Astrocyte (in vitro differentiated cells and primary cell): Measurements from ENCODE around the gene TNP2. TPM values are rescaled to one million over a fixed set of nuclear protein-coding genes. Genes with fewer than 3 reads are reported as not detected.

Experiments used
- DNase-seq: peaks from one replicate; pipeline ENCODE4 v3.0.0-alpha.2; 2010; ENCODE audit warnings: low read depth
- FAIRE-seq: peaks from 2 replicates; lab custom pipeline; 2011; peaks lifted over from hg19 to GRCh38; lab: Jason Lieb, UNC
- H2AFZ ChIP-seq: 2 replicates; pipeline ENCODE4 v1.6.0; 2012; ENCODE audit warnings: low read depth, low read length, inconsistent platforms
- H3K27ac ChIP-seq: 2 replicates; pipeline ENCODE4 v1.5.1; 2011; ENCODE audit warnings: low read depth, low read length, inconsistent platforms
- H3K27me3 ChIP-seq: 2 replicates; pipeline ENCODE4 v1.6.0; 2011; ENCODE audit warnings: low read length, inconsistent platforms; ENCODE audit not compliant: insufficient read depth
- H3K36me3 ChIP-seq: 2 replicates; pipeline ENCODE4 v1.5.1; 2011; ENCODE audit warnings: low read length, inconsistent platforms; ENCODE audit not compliant: insufficient read depth
- H3K4me1 ChIP-seq: 2 replicates; pipeline ENCODE4 v1.5.1; 2011; ENCODE audit warnings: low read length, inconsistent platforms; ENCODE audit not compliant: insufficient read depth
- H3K4me2 ChIP-seq: 2 replicates; pipeline ENCODE4 v1.6.0; 2012; ENCODE audit warnings: low read length, inconsistent platforms
- H3K4me3 ChIP-seq: 2 replicates; pipeline ENCODE4 v1.5.1; 2011; ENCODE audit warnings: low read depth, mild to moderate bottlenecking, low read length, inconsistent platforms; ENCODE audit not compliant: insufficient read depth
- H3K79me2 ChIP-seq: 2 replicates; pipeline ENCODE4 v1.6.0; 2012; ENCODE audit warnings: mild to moderate bottlenecking, low read length, inconsistent platforms; ENCODE audit not compliant: insufficient read depth
- H3K9ac ChIP-seq: 2 replicates; pipeline ENCODE4 v1.6.0; 2012; ENCODE audit warnings: mild to moderate bottlenecking, low read length, inconsistent platforms
- H3K9me3 ChIP-seq: 2 replicates; pipeline ENCODE4 v1.5.1; 2012; ENCODE audit warnings: low read depth, mild to moderate bottlenecking, low read length, inconsistent platforms; ENCODE audit not compliant: insufficient read depth
- H4K20me1 ChIP-seq: 2 replicates; pipeline ENCODE4 v1.6.0; 2012; ENCODE audit warnings: low read length, inconsistent platforms; ENCODE audit not compliant: insufficient read depth
- H3K27ac Mint-ChIP-seq: one replicate; pipeline ENCODE4 v1.8.0; 2021; ENCODE audit warnings: mild to moderate bottlenecking, mixed read lengths; ENCODE audit not compliant: unreplicated experiment
- H3K27me3 Mint-ChIP-seq: one replicate; pipeline ENCODE4 v1.8.0; 2021; ENCODE audit warnings: low read depth, mixed read lengths; ENCODE audit not compliant: unreplicated experiment
- H3K36me3 Mint-ChIP-seq: one replicate; pipeline ENCODE4 v1.8.0; 2021; ENCODE audit warnings: low read depth, mixed read lengths; ENCODE audit not compliant: unreplicated experiment
- H3K4me1 Mint-ChIP-seq: one replicate; pipeline ENCODE4 v1.8.0; 2021; ENCODE audit warnings: low read depth, mixed read lengths; ENCODE audit not compliant: unreplicated experiment
- H3K4me3 Mint-ChIP-seq: one replicate; pipeline ENCODE4 v1.8.0; 2021; ENCODE audit warnings: mild to moderate bottlenecking, moderate library complexity, mixed read lengths; ENCODE audit not compliant: unreplicated experiment
- H3K9me3 Mint-ChIP-seq: one replicate; pipeline ENCODE4 v1.8.0; 2021; ENCODE audit warnings: mild to moderate bottlenecking, mixed read lengths; ENCODE audit not compliant: unreplicated experiment
- CTCF ChIP-seq: IDR thresholded peaks from 2 replicates; pipeline ENCODE4 v1.5.1; 2011; ENCODE audit warnings: low read depth, mild to moderate bottlenecking, inconsistent platforms, low read length, moderate library complexity; ENCODE audit not compliant: insufficient read depth
- EZH2 ChIP-seq: IDR thresholded peaks from 2 replicates; pipeline ENCODE4 v1.6.1; 2012; ENCODE audit warnings: mild to moderate bottlenecking, low read length, inconsistent platforms; ENCODE audit not compliant: insufficient read depth
- total RNA-seq: library from RNA; stranded (reverse); gene quantifications from 2 replicates; pipeline ENCODE4 v1.2.1, GENCODE V29; 2021

The TNP2 gene
- total RNA-seq, 1 donor from 2014 or later, result not detected

GRCh38 chr16:11248133-11248532, 21.0 kb downstream of the TNP2 start:
- TF ChIP-seq CTCF (no peak), EZH2 (no peak)
- Histone ChIP-seq H3K36me3 (no peaks in the 10 kb centered on the region), H3K4me1 (peaks cover 15% of the 10 kb centered on the region), H3K27ac (no peak overlapping the region), H3K27me3 (peaks cover 4% of the 10 kb centered on the region), H2AFZ (no peak overlapping the region), H3K79me2 (peaks cover 5% of the 10 kb centered on the region), H3K9me3 (no peaks in the 10 kb centered on the region), H3K4me3 (no peak overlapping the region), H3K4me2 (no peak overlapping the region), H4K20me1 (peaks cover 25% of the 10 kb centered on the region), H3K9ac (no peak overlapping the region)
- no peak overlapping the region for H3K4me3 Mint-ChIP-seq
- no peak overlapping the region for H3K27ac Mint-ChIP-seq
- peaks cover 8% of the 10 kb centered on the region for H3K4me1 Mint-ChIP-seq
- H3K9me3 Mint-ChIP-seq, result no peaks in the 10 kb centered on the region
- no peak for FAIRE-seq
- H3K27me3 Mint-ChIP-seq, result peaks cover 2% of the 10 kb centered on the region
- no peaks in the 10 kb centered on the region for H3K36me3 Mint-ChIP-seq
- no peak for DNase-seq

- Histone ChIP-seq H3K4me3 (no peak overlapping the region), H3K9ac (no peak overlapping the region), H3K4me1 (no peaks in the 10 kb centered on the region), H2AFZ (no peak overlapping the region), H3K27me3 (peaks cover 5% of the 10 kb centered on the region), H3K4me2 (no peak overlapping the region), H3K36me3 (no peaks in the 10 kb centered on the region), H3K79me2 (no peaks in the 10 kb centered on the region), H3K9me3 (no peaks in the 10 kb centered on the region), H4K20me1 (peaks cover 6% of the 10 kb centered on the region), H3K27ac (no peak overlapping the region)
- no peak for TF ChIP-seq EZH2
- TF ChIP-seq CTCF, result no peak
- H3K9me3 Mint-ChIP-seq, result no peaks in the 10 kb centered on the region
- no peaks in the 10 kb centered on the region for H3K4me1 Mint-ChIP-seq
- no peak overlapping the region for H3K4me3 Mint-ChIP-seq
- H3K36me3 Mint-ChIP-seq, result no peaks in the 10 kb centered on the region
- DNase-seq (no peak), FAIRE-seq (no peak)
- H3K27ac Mint-ChIP-seq, result no peak overlapping the region
- H3K27me3 Mint-ChIP-seq, result peaks cover 2% of the 10 kb centered on the region
Observed at GRCh38 chr16:11245988-11246387, 23.1 kb downstream of the TNP2 start.

GRCh38 chr16:11245222-11245737, 23.8 kb downstream of the TNP2 start:
- no peaks in the 10 kb centered on the region for H3K36me3 Mint-ChIP-seq
- Histone ChIP-seq H3K9me3 (no peaks in the 10 kb centered on the region), H3K27ac (no peak overlapping the region), H3K79me2 (no peaks in the 10 kb centered on the region), H3K36me3 (no peaks in the 10 kb centered on the region), H2AFZ (no peak overlapping the region), H3K9ac (no peak overlapping the region), H3K4me2 (no peak overlapping the region), H4K20me1 (peaks cover under 1% of the 10 kb centered on the region), H3K4me1 (no peaks in the 10 kb centered on the region), H3K27me3 (peaks cover 5% of the 10 kb centered on the region), H3K4me3 (no peak overlapping the region)
- no peak overlapping the region for H3K4me3 Mint-ChIP-seq
- peaks cover 2% of the 10 kb centered on the region for H3K27me3 Mint-ChIP-seq
- no peaks in the 10 kb centered on the region for H3K9me3 Mint-ChIP-seq
- FAIRE-seq (no peak), DNase-seq (no peak)
- H3K27ac Mint-ChIP-seq, result peak overlapping the region; percentile 11
- no peaks in the 10 kb centered on the region for H3K4me1 Mint-ChIP-seq
- TF ChIP-seq CTCF (no peak), EZH2 (no peak)
